SU-DHL-6 (cell line): ENCODE measurements around the gene MFSD6.

Experiments
- EZH2phosphoT487 ChIP-seq: fragments of 200-600 bp; sonication (generic), shearing (Covaris generic); conservative IDR thresholded peaks from 2 replicates; pipeline ENCODE4 v1.6.1; 2018; ENCODE audit warnings: mild to moderate bottlenecking, antibody characterized with exemption, low read length, moderate library complexity, mixed read lengths
- TF ChIP-seq, protein P1 (sequence below): fragments of 200-600 bp; sonication (generic); IDR thresholded peaks from one replicate; pipeline ENCODE4 v1.5.1; 2017; ENCODE audit warnings: antibody characterized with exemption, mild to moderate bottlenecking, low read length, moderate library complexity; ENCODE audit not compliant: insufficient read depth, poor library complexity, severe bottlenecking

DNA sequence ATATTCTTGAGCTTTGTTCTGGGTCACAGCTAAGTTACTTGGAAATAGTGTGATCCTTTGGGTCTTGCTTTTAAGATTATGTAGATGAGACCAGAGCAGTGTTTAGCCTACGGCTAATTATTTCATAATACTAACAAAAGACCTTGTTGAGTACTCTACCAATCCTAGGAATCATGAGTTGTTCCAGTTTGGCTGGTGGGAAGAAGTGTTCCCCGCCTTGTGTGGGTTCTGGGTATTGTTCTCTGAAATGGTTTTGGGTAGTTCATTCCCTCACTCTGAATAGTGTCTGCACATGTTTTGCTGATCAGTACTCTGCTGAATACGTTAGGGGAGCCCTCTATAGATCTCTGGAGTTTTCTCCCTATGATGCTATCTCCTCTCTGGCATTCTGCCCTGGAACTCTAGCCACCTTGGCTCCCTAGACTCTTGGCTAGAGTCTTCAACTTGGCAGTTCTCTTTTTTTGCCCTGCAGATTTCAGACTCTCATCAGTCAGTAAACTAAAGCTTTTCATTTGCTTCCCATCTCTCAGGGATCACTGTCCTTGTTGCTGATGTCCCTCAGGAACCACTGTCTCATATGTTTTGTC, 78.0 kb downstream of the MFSD6 start:
- TF ChIP-seq, protein P1, sequence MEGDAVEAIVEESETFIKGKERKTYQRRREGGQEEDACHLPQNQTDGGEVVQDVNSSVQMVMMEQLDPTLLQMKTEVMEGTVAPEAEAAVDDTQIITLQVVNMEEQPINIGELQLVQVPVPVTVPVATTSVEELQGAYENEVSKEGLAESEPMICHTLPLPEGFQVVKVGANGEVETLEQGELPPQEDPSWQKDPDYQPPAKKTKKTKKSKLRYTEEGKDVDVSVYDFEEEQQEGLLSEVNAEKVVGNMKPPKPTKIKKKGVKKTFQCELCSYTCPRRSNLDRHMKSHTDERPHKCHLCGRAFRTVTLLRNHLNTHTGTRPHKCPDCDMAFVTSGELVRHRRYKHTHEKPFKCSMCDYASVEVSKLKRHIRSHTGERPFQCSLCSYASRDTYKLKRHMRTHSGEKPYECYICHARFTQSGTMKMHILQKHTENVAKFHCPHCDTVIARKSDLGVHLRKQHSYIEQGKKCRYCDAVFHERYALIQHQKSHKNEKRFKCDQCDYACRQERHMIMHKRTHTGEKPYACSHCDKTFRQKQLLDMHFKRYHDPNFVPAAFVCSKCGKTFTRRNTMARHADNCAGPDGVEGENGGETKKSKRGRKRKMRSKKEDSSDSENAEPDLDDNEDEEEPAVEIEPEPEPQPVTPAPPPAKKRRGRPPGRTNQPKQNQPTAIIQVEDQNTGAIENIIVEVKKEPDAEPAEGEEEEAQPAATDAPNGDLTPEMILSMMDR, result no peak
- TF ChIP-seq EZH2phosphoT487, result no peak
